HG03135 (cell line): ENCODE measurements around the gene DFFB.

Source experiments
- ATAC-seq: cut with Tn5 transposase; IDR thresholded peaks from one replicate; pipeline ENCODE4 v1.9.1; 2021; ENCODE audit warnings: mild to moderate bottlenecking, moderate library complexity; ENCODE audit not compliant: unreplicated experiment

Gene DFFB

DNA sequence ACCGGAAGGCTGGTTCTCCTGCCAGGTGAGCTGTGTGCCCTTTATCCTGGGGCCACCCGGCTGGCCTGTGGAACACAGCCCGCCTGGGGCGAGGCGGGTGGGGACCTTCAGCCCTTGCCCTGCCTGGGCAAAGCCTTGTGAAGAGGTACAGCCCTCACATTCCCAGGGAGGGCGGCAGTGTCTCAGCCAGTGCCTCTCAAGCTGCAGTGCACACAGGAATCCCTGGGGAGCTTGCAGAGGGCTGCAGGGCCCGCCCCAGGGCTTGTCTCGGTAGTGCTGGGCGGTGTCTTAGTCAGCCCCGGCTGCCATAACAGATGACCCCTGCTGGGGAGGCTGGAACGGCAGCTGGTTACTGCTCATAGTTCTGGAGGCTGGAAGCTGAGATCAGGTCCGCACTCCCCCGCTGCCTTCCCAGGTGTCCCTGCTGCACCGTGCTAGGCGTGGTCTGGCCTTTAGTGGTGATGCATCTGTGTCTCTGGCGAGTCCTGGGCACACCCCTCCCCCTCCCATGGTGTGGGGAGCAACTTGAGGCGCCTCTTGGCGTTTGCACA is 12.6 kb downstream of the DFFB start:
- ATAC-seq = no peak

DNA sequence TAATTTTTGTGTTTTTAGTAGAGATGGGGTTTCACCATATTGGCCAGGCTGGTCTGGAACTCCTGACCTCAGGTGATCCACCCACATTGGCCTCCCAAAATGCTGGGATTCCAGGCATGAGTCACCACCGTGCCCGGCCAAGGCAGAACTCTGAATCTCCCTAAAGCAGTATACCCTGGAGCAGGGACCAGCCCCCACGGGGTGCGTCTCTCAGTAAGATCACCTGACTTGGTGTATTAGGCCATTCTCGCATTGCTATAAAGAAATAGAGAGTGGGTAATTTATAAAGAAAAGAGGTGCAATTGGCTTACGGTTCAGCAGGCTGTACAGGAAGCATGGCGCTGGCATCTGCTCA is 14.2 kb downstream of the DFFB start:
- no peak for ATAC-seq

DNA sequence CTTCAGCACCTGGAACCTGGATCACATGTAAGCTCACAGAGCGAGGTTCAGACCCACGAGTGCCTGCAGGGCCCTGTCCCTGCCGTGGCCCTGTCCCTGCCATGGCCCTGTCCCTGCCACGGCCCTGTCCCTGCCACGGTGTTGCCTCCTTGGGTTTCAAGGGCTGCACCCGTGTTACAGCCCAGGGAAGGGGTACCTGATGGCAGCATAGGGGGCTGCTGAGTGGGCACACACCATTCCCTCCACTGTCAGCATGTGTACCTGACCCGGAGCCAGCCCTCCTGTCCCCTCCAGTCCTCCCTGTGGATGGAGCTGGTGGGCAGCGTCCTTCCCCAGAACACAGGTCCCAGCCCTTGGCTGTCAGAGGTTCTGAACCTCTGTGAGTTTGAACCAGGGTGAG is 15.3 kb downstream of the DFFB start:
- ATAC-seq = no peak

DNA sequence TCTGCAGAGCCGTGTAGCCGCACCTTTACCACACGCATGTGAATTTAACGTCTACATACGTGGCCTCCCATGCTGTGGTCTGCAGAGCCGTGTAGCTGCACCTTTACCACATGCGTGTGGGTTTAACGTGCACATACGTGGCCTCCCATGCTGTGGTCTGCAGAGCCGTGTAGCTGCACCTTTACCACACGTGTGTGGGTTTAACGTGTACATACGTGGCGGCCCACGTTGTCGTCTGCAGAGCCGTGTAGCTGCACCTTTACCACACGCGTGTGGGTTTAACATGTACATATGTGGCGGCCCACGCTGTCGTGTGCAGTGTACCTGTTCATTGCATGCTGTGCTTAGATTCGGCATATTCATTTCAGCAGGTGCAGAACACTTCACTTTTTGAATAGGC is 17.5 kb downstream of the DFFB start:
- ATAC-seq = no peak

DNA sequence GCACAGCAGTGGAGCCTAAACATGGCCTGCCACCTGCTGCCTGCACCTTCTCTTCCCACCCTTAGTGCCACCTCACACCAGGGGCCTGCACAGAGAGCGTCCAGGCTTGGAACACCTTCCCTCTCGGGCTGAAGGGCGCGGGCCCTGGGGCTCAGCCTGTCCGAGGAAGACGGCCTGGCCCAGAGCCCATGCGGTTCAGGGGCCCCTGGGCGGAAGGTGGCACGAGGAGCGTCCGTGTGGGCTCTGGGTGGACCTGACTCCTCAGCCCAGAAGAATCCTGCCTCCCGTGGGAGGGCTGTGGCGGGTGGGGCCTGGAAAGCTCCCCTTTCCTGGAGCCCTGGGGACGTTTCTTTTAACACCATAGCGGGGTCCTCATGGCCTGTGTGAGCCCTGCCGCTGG is 19.4 kb downstream of the DFFB start:
- no peak for ATAC-seq

DNA sequence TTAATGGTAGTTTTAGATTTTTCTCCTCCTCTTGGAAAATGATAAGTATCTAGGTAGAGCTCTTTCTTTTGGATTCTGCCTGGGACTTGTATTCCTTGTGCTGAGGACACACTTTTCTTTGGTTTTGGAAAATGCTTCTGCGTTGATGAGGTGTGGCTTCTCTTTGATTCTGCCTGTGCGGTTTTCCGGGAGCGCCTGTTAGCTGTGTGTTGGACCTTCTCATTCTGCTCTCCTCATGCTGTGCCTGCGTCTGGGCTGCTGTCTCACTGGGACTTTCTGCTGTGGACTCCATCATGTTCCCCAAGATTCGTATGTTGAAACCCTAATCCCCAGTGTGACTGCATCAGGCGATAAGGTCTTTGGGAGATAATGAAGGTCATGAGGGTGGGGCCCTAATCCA is 21.8 kb downstream of the DFFB start:
- ATAC-seq = no peak

DNA sequence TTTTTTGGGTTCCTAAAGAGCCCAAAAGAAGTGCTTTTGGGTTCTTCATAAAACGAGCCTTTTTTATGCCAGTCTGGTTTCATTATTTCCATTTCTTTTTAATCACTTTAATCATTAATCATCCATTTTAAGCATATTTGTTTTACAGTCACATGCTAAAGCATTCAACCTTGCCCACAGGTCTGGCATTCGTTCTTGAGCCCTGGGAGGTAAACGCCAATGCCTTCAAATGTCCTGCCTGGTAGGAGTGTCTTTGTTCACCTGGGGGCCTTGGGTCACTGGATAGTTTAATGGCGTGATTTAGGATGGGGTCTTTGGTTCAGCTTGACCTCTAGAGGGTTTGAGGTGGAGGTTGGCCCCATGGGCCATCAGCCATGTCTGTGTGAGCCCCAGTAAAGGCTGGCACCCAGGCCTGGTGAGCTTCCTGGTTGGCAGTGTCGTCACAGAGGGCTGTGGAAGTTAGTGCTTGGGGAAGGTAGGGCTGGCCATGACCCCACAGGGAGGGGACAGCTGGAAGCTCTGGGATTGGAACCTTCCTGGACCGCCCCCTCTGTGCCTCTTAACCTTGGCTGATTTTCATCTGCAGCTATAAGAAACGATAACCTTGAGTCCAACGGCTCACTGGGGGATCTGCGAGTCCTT is 22.6 kb downstream of the DFFB start:
- ATAC-seq = no peak

DNA sequence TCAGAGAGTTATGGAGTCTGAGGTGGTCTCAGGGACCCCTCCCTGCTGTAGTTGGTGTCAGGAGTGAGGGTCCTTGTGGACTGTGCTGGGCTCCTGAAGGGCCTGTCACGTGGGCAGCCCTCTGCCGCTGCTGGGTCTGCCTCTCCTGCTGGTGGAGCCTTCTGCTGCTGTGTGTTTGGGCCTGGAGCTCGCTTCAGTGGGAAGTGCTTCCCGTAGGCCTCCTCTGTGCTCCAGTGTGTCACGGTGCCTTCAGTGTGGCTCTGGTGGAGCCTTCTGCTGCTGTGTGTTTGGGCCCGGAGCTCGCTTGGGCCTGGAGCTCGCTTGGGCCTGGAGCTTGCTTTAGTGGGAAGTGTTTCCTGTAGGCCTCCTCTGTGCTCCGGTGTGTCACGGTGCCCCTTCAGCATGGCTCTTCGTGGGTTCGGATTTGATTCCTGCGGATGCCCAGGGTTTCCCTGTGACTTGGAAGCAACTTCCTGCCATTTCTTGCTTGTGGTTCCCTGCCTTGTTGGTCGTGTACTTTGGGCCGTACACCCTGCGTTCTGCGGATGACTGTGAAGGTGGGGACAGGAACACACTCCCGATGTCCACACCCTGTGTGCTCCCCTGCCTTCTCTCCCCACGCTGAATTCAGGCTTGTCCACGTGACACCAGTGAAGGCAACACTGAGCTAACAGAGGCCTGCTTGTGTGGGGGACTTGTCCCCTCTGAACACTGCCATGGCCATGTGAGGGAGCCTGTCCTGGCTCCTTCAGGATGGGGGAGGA is 23.3 kb downstream of the DFFB start:
- no peak for ATAC-seq

DNA sequence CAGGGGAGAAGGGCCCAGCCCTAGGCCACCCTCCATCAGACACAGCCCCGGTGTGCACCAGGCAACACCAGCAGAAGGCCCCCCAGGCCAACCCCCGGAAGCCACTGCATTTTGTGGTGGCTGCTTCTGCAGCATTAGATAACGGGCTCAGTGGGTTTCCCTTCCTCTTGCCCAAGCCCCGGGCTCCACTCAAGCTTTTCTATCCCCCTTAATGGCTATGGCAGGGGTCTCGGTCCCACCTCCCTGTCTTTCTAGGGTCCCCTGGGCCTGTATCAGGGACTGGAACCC is 23.9 kb downstream of the DFFB start:
- no peak for ATAC-seq

DNA sequence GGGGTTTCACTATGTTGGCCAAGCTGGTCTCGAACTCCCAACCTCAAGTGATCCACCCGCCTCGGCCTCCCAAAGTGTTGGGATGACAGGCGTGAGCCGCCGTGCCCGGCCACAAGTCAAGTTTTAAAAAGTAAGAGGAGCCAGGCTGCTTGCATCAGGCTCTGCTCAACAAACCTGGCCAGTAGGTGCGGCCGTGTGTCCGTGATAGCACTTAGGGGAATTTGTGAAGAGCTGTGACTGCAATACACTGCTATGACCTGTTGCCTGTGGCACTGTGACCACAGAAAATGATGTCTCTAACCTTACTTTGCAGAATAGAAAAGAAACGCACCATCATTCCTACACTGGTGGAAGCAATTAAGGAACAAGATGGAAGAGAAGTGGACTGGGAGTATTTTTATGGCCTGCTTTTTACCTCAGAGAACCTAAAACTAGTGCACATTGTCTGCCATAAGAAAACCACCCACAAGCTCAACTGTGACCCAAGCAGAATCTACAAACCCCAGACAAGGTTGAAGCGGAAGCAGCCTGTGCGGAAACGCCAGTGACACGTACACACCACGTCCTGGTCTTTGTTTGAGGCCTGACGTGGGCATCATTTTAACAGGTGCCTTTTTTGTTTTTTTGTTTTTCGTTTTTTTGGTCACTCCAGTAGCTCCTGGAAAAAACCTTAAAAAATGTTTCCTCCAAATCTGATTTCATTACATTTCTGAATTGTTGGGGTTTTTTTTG is 26.1 kb downstream of the DFFB start:
- ATAC-seq = no peak

DNA sequence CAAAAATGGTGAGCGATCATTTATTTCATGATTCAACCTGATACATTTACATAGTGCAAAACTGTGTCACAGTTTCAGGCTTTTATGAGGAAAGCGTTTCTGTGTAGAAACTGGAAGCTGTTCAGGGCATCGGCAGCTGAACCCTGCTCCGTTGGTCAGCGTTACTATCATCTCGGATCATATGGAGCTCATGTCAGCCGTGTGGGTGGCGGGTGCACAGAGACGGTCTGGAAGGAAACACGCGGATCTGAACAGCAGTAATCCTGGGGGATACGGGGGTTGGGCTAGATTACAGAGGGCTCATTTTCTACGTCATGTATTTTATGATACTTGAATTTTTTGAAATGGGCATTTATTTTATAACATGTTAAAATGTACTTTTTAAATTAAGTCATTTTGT is 27.7 kb downstream of the DFFB start:
- ATAC-seq = no peak

DNA sequence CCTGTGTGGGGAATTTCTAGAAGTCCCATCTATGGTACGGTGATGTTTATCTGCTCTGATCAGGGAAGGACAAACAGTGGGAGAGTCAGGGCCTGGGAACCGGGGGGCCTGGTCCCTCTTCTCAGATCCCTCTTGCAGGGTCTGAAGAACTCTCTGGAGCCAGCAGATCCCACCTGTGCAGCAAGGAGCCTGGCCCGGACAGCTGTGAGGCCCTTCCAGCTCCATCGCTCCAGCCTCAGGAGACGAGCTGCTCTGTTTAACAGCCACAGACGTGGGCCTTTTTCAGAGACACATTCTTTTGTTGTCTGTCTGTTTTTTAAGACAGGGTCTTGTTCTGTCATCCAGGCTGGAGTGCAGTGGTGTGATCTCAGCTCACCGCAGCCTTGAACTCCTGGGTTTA is 28.3 kb downstream of the DFFB start:
- no peak for ATAC-seq

DNA sequence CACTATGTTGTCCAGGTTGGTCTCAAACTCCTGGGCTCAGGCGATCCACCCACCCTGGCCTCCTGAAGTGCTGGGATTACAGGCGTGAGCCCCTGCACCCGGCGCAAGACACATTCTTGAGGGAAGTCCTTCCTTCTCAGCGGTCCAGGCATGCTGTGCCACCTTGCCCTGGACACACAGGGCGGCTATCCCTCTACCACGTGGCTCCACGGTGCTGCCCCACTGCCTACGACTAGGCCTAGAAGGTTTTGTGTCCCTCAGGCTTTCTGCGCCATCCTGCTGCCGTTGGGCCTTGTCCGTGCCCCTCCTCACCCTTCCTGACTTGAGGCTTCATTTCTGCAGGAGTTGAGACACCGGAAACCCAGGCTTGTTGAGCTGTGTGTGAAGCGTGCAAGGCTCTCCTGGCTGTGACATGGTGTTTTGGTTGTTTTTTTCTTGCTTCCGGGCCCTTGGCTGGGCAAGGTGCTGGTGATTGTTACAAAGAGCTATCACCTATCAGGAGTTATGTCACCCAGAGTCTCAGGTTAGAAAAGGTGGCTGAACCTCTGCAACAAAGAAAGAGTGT is 28.9 kb downstream of the DFFB start:
- no peak for ATAC-seq

DNA sequence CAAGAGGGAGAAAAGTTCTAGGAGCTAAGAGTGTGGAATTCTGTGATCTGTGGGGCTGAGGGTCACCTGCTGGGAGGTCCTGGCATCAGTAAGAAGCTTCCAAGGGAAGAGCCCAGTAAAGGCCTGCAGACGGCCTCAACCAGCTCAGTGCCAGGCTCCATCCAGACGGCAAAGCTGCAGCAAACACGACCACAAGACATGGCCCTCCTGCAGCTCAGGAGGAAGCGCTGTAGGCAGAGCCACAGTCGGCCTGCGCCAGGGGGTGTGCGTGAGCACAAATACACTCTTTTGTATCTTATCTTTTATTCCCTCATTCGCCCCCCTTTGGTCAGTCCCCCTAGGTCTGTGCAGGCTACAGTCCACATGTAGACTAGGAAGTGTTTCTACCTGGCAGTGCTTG is 29.4 kb downstream of the DFFB start:
- ATAC-seq = no peak

DNA sequence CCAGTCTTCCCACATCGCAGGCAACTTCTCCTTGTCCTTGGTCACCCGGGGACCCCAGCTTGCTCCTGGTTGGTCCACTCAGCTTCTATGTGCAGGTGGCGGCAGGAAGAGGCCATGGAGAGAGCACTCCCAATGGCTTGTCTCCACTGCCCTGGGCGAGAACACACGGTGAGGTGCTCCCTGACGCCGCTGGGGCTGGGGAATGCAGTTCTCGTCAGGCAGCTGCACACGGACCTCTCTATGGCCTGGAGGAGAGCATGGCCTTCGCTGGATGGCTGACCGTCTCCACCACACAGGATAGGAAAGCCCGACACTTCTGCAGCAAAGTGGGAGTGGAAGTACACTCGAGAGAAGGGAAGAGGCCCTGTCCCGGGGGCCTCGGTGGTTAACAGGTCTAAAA is 31.0 kb downstream of the DFFB start:
- ATAC-seq = no peak

DNA sequence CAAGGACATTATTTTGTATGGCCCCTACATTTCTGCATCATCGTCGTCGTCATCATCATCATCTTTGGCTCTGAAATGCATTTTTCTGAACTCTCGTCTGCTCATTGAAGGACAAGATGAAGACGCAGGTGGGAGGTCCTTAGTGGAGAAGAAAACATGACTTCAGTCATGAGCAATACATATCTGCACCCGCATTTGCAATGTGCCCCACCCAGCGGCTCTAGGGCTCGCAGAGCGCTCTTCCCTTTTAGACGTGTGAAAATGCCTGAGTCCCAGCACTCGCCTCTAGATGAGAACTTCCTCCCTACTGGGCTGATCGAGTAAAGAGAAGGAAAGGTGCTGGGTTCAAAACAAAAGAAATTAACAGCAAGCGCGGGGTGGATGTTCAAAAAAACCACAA is 32.7 kb downstream of the DFFB start:
- no peak for ATAC-seq

DNA sequence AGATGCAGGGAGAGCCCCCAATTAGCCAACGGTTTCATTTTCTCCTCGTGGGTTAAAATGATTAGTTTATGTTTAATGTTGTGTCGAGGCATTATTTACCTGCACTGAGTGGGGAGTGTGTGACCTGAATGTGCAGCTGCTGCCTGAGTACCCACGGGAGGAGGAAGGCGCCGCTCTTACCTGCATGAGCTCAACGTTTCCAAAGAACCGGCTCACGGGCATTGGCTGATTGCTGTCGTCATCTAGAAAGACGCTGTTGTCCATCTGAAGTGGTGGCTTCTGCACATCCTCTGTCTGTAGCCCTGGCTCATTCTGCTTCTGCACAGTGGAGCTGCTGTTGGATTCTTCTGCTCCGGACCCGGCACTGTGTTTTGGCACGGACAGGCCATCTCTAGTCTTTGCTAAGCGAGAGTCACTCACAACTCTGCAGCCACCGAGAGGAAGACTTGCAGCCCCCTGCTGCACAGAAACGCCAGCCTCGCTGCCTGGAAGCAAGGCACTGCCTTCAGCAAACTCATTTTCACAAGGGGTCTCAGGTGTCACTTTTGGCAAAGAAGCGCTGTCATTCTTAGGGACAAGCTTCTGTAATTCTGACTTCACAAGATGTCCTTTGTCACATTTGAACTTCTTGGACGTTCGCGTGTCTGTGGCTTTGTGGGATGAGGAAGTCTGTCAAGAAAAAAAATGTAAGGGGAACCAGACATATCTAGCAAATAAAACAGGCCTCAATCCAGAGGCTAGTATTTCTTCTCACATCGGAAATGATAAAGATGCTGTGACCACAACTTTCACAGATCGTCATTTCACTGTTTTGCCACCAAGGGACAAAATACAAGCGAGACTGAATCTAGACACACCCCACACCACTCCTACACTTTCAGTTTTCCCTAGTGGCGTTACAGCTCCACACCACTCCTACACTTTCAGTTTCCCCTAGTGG is 33.4 kb downstream of the DFFB start:
- ATAC-seq = no peak

DNA sequence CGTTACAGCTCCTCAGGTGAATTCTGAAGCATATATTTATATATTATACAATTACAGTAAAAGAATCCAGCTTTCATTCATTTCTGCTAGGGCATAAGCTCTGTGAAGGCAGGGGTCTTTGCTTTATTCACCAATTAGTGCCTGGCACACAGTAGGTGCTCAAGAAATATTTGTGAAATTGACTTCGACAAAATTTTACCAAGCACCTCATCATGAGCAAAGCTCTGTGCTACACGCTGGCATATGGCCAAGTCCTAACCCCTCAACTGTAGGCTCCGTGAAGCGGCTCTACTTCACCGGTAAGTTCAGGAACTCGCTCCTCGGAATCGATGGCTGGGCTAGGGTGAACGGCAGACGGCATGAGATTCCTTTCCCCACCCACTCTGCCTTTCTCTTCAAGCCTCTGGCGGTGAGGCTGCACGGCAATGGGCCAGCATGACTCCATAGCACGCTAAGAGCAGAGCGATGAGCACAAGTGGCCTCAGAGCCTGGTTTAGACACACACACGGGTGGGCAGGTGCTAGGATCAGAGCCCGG is 34.1 kb downstream of the DFFB start:
- ATAC-seq = no peak

DNA sequence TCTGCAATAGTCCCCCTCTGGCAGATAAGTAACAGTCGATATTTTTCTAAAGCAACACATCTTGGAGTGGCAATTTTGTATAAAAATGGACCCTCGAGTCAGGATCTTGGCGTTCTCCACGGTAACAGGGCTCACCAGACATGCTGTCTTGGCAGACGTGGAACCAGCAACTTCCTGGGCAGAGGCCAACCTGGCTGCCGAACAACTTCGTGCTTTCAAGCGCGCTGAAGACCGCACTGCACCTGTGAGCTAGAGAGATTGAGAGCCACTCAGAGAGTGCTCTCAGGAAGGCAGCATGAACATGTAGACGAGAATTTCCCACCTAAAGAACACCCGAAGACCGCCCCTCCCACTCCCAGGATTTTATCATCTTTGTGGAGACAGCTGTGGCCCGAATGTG is 35.5 kb downstream of the DFFB start:
- ATAC-seq = no peak

DNA sequence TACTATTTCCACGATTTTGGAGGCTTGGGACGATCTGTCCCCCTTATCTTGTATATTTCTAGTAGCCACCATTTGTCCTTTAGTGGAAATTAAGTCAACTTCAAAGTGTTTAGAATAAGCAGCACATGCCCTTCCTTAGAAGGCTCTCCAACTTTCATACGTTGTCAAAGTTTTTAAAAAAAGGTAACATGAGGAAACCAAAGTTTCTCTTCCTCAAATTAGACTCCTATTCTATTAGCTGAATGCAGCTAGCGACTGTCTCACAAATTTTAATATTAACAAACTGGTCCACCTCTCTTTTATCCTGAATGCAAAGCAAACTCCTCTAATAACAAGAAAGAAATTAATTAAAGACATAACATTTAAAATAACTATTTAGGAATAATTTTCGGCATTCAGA is 35.9 kb downstream of the DFFB start:
- ATAC-seq = no peak
